NOMO-1 treated with DMSO at 0.1 percent for 48 hours (cell line): Measurements from ENCODE around the gene NEMF.
A peak's percentile ranks its signal among the peaks of the same experiment; 100 is the strongest.
"Not testable (repeated sequence)": the region's sequence is repeated elsewhere in the genome, so short reads cannot be mapped to it uniquely, and the experiment has no call there.

Experiments used
- DNase-seq: peaks from one replicate; lab custom pipeline; 2025; ENCODE audit not compliant: unreplicated experiment; lab: John Stamatoyannopoulos, UW

NEMF gene

DNA sequence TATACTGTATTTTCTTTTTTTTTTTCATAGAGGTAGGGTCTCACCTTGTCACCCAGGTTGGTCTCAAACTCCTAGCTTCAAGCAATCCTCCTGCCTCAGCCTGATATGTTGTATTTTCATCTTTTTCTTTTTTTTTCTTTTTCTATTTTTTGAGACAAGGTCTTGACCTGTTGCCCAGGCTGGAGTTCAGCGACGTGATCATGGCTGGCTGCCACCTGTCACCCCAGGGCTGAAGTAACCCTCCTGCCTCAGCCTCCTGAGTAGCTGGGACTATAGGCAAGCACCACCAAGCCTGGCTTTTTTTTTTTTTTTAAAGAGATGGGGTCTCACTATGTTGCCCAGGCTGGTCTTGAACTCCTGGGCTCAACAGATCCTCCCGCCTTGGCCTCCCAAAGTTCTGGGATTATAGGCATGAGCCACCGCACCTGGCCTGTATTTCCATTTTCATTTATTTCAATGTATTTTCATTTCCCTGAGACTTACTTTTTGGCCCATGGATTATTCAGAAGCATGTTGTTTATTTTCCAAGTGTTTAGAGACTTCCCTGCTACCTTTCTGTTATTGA is 24.1 kb upstream of the NEMF start:
- DNase-seq, result no peak

DNA sequence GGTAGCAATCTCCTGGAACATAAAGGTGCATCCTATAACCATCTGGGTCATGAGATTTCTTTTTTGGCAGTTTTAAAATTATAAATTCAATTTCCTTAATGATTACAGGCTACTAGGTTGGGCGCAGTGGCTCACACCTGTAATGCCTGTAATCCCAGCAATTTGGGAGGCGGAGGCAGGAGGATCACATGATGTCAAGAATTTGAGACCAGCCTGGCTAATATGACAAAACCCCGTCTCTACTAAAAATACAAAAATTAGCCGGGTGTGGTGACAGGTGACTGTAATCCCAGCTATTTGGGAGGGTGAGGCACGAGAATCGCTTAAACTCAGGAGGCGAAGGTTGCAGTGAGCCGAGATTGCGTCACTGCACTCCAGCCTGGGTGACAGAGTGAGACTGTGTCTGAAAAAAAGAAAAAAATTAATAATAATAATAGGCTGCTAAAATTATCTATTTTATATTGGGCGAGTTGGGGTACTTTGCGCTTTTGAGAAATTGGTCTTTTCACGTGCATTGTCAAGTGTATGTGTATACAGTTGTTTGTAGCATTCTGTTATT is 23.1 kb upstream of the NEMF start:
- no peak for DNase-seq

DNA sequence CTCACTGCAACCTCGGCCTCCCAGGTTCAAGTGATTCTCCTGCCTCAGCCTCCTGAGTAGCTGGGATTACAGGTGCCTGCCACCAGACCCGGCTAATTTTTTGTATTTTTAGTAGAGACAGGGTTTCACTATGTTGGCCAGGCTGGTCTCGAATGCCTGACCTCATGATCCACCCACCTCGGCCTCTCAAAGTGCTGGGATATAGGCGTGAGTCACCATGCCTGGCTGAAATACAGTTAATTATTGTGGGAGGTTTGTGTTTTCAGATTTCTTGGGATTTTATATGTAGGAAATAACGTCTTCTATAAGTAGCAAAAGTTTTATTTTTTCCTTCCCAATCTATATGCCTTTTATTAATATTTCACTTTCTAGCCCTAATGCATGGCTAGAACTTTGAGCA is 21.0 kb upstream of the NEMF start:
- not testable (repeated sequence) for DNase-seq

DNA sequence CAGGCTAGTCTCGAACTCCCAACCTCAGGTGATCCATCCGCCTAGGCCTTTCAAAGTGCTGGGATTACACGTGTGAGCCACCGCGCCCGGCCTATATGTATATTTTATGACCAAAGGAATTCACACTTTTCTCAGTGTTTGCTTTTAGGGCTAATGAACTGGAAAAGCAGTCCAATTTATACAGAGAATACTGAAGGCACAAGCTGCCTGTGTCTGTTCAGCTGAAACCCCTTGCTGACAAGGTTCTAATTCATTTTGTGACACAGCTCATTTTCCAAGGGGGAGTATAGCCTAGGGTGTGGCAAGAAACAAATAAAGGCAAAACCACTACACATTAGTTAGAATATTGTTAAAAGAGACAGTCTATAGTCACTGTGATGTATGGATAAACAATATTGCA is 18.3 kb upstream of the NEMF start:
- DNase-seq, result no peak

DNA sequence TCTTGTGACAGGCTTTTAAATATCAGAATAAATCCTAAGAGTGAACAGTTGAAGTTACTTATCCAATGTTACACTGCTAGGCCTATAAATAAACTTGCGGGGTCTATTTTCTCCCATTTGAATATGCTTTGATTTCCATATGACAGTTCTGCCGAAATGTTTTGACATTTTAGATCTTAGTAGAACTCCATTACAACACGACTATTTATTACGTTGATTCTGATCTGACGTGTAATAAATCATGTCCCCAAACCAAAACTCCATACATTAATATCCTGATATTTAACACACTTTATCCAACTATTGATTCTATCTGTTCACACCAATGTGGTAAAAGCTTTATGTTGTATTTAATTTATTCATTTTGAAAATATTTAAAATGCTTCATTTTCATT is 16.1 kb upstream of the NEMF start:
- DNase-seq, result peak; percentile 28

DNA sequence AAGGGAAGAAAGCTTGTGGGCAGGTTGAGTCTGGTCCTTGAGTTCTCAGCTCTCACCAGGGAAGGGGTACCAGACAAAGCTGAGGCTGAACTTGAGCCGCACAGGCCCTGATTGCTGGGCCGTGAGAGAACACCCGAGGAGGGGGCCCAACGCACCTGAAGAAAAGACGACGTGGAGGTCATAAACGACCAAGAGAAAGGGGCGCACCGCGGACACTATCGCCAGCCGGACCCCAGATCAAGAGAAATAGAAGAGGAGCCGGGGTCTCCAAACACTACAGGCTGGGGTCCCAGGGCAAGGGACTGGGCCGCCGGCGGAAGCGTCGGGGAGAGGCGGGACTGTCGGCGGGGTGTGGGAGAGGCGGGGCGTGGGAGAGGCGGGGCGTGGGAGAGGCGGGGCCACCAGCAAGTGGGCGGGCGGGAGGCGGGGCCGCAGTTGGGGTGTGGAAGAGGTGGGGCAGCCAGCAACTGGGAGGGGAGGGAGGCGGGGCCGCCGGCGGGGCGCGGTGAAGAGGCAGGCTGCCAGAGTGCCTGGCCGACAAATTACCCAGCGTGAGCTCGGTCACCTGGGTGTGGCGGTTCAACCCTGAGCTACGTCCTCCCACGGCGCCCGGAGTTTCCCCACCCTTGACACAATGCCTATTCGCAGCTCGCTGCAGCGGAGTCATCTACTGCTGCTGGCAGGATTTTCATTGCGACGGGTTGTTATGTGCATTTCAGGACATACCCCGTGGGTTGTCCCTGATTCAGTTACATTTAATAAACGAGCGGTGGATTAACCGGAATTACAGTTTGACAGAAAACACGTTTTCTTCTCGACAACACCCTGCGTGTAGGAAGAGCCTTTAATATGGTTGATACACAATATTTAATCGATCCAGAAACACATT is 15.5 kb upstream of the NEMF start:
- DNase-seq, result peak; percentile 96

DNA sequence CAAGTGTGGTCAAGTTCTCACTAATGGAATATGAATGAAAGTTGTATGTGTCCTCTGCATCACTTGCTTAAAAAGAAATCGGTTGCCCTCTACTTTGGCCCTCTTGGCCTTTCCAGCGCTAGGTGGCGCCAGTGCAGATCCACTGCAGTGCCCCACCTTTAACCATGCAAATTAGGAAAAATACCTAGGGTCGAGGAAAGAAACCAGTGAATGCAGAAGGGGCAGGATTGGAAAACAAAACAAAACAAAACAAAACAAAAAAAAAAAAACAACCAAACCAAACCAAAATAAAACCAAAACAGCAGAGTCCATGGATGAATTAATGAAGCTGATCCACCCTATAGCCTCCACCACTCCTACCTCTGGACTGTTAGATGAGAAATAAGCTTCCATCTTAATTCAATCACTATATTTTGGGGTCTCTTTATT is 12.9 kb upstream of the NEMF start:
- DNase-seq, result peak; percentile 57

DNA sequence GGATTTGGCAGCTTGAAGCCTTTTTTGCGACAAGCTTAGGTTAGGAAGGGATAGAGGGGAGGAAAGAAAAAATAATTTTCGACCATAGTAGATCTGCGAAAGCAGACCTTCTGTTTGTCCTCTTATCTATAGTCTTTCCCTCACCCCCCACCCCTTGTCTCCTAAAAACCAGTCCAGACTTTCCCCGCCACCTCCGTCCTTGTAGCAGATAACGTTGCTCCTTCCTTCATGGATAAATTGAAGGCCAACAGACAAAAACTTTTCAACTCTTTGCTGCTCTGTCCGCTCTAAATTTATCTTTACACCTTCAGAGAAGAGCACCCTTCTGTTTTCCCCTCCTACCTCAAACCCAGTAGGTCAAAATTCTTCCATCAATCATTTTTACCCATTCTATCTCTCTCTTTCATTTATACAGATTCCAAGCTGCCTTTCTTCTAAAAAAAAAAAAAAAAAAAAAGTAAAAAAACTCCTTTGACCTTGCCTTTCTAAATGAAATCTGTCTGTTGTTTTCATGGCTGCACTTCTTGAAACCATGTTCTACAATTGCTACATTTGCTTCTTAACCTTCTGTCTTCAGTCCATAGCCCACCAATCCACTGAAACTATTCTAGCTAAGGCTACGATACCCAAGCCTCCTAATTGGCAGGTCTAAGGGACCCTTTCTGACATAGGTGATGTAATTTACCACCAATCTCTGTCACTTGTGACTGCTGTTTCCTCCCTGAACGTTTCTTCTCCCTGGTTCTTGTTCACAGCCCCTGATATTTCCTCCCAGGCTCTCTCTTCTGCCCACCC is 11.1 kb upstream of the NEMF start:
- peak; percentile 10 for DNase-seq

DNA sequence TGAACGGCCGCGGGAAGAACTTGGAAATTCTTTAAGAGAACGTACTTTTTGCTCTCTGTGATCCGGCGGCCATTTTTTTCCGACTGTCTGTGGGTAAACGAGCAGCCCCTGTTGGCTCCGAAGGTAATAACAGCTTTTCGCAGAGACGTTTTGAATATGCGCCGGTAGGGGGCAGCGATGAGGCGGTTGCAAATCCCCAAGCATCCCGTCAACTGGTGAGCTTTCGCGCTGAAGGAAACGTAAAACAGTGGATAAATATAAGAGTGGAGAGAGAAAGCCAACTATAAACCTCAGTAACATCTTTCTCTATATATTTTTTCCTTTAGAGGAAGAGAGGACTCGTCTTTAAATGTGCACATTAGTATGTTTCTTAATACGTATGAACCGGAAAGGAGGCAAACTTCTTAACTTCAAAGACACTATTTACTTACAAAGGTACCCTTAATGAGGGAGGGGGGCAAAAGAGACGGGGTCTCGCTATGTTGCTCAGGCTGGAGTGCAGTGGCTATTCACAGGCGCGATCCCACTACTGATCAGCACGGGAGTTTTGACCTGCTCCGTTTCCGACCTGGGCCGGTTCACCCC is 9.6 kb upstream of the NEMF start:
- DNase-seq, result peak; percentile 77

DNA sequence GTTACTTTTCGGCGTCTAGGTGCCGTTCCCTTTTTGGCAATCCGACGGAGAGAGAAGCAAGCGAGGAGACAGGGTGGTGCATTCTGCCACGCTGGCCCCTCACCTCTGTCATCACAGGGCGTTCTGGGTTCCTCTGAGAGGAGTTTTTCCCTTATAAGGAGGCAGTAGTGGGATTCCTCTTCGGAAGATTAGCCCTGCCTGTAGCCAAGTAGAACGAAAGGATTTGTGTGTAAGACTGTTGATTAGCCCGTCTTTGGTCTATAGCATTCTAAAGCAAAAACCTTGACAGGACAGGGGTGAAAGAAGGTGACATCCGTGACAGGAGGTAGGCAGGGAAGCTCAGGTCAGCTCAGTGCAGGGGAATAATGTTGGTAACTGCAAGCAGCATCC is 9.1 kb upstream of the NEMF start:
- peak; percentile 68 for DNase-seq

DNA sequence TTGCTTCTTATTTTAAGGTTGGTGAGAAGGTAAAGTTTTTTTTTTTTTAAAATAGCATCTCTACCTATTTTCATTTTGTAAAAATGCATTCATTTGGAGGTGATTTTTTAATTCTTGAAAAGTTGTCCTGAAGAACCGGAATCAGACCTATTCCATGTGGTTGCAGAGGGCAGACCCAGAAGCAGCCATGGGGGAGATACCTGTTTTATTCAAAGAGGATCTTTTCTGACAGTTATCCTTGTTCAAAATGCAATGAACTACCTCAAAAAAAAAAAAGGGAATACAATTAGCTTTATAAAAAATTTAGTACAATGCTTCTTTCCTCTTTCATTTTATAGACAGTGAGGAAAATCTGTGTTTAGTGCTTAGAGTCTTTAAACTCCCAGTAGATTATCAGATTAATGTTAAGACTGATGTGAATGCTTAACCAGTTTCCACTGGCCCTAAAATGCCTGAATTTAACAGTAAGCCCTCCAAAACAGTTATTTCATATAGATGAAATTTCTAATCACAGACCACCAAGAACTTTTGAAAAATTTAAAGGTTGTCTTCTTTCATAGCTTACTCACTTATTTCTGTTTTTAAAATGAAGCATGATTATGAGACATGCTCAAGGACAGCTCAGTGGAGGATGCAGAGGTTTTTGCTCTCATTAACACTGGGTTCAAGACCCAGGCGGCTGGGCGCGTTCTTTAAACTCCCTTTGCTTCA is 8.6 kb upstream of the NEMF start:
- no peak for DNase-seq

DNA sequence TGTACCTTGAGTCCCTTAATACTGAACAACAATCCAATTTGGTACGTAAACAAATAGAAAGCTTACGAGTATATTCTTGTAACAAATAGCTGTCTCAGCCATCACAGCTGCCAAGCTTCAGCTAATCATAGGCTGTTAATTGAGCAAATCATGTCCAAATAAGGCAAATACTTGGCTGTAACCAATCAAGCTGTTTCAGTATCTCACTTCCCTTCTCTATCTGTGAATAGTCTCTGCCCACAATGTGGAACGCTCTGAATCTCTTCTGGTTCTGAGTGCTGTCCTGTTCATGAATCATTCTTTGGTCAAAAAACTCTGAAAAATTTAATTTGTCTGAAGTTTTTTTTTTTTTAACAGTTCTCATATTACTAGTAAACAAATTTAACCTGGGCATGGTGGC is 5.8 kb upstream of the NEMF start:
- DNase-seq, result peak; percentile 62

DNA sequence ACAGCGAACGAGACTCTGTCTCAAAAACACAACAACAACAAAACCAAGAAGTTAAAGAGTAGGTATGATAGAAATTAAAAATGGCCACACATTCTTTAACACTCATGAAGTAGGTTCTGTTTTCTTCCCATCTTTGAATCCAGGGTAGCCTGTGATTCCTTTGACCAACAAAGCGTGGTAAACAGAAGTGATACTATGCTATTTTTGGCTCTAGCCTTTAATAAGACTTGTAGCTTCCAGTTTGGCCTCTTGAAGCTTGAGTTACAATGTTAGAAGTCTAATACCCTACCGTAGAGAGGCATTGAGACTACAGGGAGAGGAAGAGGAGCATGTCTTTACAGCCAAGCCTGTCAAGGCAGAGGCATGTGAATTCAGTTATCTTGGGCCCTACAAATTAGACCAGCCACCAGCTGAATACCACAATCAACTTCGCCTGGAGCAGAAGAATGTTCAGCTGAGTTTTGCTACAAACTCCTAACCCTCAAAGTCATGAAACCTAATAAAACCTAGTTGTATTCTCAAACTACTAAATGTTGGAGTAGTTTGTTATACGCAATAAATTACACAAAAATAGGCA is 4.9 kb upstream of the NEMF start:
- DNase-seq, result peak; percentile 83

DNA sequence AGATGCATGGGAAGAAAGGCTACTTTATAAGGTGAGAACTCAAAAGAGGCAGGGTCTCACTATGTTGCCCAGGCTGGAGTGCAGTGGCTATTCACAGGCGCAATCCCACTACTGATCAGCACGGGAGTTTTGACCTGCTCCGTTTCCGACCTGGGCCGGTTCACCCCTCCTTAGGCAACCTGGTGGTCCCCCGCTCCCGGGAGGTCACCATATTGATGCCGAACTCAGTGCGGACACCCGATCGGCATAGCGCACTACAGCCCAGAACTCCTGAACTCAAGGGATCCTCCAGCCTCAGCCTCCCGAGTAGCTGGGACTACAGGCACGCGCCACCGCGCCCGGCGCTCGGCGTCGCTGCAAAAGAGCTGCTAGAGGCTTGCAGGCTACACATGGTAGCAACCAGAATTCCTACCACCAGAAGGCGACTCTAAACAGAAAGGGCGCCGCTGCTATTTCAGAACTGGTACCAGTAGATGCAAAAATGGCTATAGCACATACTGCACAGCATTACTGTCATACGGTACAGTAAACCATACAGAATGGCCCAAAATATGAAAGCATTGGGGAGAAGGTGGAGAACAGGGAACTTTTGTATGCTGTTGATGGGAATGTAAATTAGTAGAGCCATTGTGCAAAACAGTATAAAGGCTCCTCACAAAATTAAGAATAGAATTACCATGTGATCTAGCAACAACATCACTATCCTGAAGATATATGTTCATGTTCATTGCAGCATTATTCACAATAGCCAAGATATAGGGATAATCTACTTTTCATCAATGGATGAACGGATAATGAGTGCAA is 1.2 kb upstream of the NEMF start:
- peak; percentile 77 for DNase-seq

DNA sequence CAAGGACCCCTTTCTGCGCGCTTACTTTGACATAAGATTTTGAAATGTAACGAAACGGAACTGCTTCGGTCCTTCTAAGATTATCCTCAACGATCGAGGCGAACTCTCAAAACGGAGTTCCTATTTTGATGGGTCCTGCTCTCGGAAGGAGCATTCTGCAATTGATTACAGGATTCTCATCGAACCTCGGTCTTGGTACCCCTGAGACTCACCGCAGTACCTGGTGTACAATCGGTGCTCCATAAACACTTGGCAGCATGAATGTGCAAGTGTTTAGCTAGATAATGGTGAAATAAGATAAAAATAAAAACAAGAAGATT is 530 bp upstream of the NEMF start:
- no peak for DNase-seq

DNA sequence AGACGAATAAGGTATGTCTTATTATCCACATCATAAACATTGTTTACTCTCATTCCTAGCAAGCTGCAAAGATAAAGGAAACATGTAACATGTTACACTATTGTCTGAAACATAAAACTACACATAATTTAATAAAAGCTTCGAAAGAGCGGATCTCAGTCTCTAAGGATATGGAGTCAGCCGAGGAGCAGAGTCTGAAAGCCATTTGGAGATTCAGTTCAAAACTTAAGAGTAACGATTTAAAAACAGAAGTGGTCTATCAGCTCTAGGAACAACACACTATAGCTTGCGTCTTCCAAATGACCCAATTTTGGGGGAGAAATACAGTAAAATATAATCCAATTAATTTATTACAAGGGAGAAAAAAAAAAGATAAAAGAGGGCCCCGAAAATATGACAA is 775 bp downstream of the NEMF start:
- peak; percentile 27 for DNase-seq

DNA sequence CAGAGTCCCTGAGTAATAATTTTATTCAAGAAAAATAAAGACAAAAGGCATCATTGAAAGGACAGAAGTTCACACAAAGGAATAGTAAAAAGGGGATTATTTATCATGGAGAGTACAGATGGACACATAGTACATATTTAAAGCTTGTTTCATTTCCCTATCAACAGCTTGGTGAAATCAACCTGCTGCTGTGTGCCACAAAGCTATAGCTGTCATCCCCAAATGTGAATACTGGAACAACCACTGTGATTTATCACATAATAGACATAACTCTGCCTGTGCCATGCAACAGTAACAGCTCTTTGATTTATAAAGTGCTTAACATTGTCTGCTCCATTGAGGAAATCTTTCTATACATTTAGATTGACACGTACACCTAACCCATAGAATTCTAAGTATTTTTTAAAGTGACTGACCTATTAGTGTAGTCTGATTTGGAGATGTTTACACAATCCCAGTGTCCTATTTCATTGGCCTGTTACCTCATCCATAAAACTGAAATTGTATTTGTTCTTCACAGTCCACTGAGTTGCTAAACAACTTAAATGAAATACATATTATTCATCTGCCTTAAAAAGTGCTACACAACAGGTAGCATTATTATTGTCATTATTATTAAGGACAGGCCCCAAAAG is 3.3 kb downstream of the NEMF start:
- peak; percentile 27 for DNase-seq

DNA sequence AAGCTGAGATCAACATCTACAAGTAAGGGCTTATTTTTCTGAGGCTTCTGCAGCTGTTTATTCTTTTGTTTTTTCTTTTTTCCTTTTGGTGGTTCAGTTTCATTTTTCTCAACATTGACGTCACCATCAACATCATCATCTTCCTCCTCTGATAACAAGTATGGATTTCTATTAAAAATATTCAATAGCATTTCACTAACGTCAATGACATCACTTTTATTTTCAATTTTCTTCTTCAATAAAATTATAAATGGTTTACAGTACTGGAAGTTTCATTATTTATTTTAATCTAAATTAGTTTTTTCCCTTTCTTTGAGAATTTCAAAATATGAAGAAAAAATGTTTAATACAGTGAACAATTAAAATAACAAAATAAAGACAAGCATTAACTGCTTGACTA is 23.9 kb downstream of the NEMF start:
- DNase-seq, result no peak

DNA sequence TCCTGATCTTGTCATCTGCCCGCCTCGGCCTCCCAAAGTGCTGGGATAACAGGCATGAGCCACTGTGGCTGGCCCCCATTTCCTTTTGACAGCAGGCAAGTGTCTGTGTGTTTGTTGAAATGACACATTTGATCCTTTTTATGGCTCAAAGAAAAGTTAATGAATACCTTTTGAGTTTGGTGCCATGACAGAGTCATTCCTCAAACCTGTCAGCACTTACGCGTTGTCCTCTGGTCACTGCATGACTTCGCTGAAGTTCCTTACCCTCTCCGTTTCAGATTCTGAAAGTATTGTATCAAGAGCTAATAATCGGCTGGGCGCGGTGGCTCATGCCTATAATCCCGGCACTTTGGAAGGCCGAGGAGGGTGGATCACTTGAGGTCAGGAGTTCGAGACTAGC is 32.4 kb downstream of the NEMF start:
- no peak for DNase-seq
